ENCODE data around the gene UGT8.

- no peak for TF ChIP-seq CTCF (IDR thresholded peaks at IDR 0.05; ENCODE audit: low read length)
- TF ChIP-seq EZH2 (IDR thresholded peaks at IDR 0.05; ENCODE audit: borderline replicate concordance, low read length), result no peak
Observed at GRCh38 chr4:114577386-114577785, 21.2 kb upstream of the UGT8 start.
